K562 (cell line): ENCODE data around the gene TOR1AIP1. TPM values are rescaled to one million over a fixed set of nuclear protein-coding genes. Genes with fewer than 3 reads are reported as not detected.

Source experiments
- ARHGAP35 ChIP-seq: fragments of 450-650 bp; IDR thresholded peaks from 2 replicates; pipeline ENCODE4 v1.6.1; 2018; ENCODE audit not compliant: partially characterized antibody
- COPS2 ChIP-seq: fragments of 450-650 bp; conservative IDR thresholded peaks from 2 replicates; pipeline ENCODE4 v1.6.1; 2016; ENCODE audit warnings: mild to moderate bottlenecking, moderate library complexity
- CXXC5 ChIP-seq: fragments of 250-450 bp; sonication (Bioruptor Pico); IDR thresholded peaks from 2 replicates; pipeline ENCODE4 v1.8.0; 2022; ENCODE audit warnings: inconsistent platforms, mild to moderate bottlenecking, moderate library complexity
- ETV5 ChIP-seq: sonication (generic); formaldehyde crosslinking; IDR thresholded peaks from 2 replicates; pipeline ENCODE4 v1.4.0; 2020; ENCODE audit warnings: low read depth, mild to moderate bottlenecking, missing genetic modification reagents
- GTF2F1 ChIP-seq: IDR thresholded peaks from 2 replicates; pipeline ENCODE4 v1.6.1; 2011; ENCODE audit warnings: low read depth, low read length, improper control_type of control experiment
- HSF4 ChIP-seq: fragments of 250-450 bp; sonication (Bioruptor Pico); IDR thresholded peaks from 2 replicates; pipeline ENCODE4 v2.1.2; 2022; ENCODE audit warnings: mild to moderate bottlenecking, moderate library complexity, borderline replicate concordance
- KAT8 ChIP-seq: fragments of 450-650 bp; IDR thresholded peaks from 2 replicates; pipeline ENCODE4 v1.6.1; 2016; ENCODE audit warnings: low read depth, mild to moderate bottlenecking
- MAFG ChIP-seq: fragments of 450-650 bp; conservative IDR thresholded peaks from 2 replicates; pipeline ENCODE4 v1.6.1; 2016; ENCODE audit warnings: missing genetic modification characterization, missing compliant biosample characterization
- MECOM ChIP-seq: fragments of 250-450 bp; sonication (Bioruptor Pico); IDR thresholded peaks from 2 replicates; pipeline ENCODE4 v1.8.0; 2022; ENCODE audit warnings: inconsistent platforms
- ZNF174 ChIP-seq: fragments of 250-450 bp; sonication (Bioruptor Pico); IDR thresholded peaks from 2 replicates; pipeline ENCODE4 v1.4.0; 2020; ENCODE audit warnings: mild to moderate bottlenecking
- polyA plus RNA-seq, 8 experiments: library from polyadenylated mRNA; depleted of rRNA in 4 of 8; stranded (reverse) in 5 of 8; unstranded in 3 of 8; fragments of >200 nt; fragmentation: Nextera tagmentation in 2 of 8; fragmentation: Illumina TruSeq in 1 of 8; extraction: Ambion mirVana in 2 of 8; extraction: Trizol in 1 of 8; gene quantifications; 2 replicates each; pipeline versions ENCODE4 v1.2.1 to v1.2.3, GENCODE V29; 2011 to 2014; ENCODE audit warnings: inconsistent platforms in 1 of 8, missing spikeins in 1 of 8
- total RNA-seq, 7 experiments: library from RNA; depleted of rRNA in 6 of 7; stranded (reverse); fragments of >200 nt in 6 of 7; fragmentation: Illumina TruSeq in 2 of 7; extraction: Trizol in 2 of 7; gene quantifications; 2 replicates each; pipeline versions ENCODE4 v1.2.1 to v1.2.3, GENCODE V29; 2011 to 2021; ENCODE audit warnings: low replicate concordance in 1 of 7
- TF ChIP-seq, protein P1 (sequence below): fragments of 450-650 bp; IDR thresholded peaks from 2 replicates; pipeline ENCODE4 v1.6.1; 2016; ENCODE audit warnings: mild to moderate bottlenecking, moderate library complexity
- TF ChIP-seq, protein P2 (sequence below): fragments of 450-650 bp; IDR thresholded peaks from 2 replicates; pipeline ENCODE4 v1.6.1; 2018; ENCODE audit warnings: mild to moderate bottlenecking, low read depth; ENCODE audit not compliant: partially characterized antibody

Gene TOR1AIP1
- total and polyA plus RNA-seq, 9 of the 15 experiments (the other 6 are each of a cell fraction or from before 2014, with no cell fraction given): 18.1 to 46.9 (median 35.5) TPM

DNA sequence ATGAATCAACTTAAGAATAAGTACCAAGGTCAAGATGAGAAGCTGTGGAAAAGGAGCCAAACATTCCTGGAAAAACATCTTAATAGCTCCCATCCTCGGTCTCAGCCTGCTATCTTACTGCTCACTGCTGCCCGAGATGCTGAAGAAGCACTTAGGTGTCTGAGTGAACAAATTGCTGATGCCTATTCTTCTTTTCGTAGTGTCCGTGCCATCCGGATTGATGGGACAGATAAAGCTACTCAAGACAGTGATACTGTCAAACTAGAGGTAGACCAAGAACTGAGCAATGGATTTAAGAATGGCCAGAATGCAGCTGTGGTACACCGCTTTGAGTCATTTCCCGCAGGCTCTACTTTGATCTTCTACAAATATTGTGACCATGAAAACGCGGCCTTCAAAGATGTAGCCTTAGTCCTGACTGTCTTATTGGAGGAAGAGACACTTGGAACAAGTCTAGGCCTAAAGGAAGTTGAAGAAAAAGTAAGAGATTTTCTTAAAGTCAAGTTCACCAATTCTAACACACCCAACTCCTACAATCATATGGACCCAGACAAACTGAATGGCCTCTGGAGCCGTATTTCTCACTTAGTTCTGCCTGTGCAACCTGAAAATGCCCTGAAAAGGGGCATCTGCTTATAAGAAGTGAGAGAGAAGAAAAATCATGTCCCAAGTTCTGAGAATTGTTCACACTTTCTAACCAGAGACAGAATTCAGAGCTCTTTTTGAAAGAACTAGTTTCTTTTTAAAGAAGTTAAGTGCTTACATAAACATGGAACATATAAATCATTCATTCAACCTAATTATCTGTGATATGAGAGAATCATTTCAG, 35.7 kb downstream of the TOR1AIP1 start (continued):
- TF ChIP-seq, protein P1, sequence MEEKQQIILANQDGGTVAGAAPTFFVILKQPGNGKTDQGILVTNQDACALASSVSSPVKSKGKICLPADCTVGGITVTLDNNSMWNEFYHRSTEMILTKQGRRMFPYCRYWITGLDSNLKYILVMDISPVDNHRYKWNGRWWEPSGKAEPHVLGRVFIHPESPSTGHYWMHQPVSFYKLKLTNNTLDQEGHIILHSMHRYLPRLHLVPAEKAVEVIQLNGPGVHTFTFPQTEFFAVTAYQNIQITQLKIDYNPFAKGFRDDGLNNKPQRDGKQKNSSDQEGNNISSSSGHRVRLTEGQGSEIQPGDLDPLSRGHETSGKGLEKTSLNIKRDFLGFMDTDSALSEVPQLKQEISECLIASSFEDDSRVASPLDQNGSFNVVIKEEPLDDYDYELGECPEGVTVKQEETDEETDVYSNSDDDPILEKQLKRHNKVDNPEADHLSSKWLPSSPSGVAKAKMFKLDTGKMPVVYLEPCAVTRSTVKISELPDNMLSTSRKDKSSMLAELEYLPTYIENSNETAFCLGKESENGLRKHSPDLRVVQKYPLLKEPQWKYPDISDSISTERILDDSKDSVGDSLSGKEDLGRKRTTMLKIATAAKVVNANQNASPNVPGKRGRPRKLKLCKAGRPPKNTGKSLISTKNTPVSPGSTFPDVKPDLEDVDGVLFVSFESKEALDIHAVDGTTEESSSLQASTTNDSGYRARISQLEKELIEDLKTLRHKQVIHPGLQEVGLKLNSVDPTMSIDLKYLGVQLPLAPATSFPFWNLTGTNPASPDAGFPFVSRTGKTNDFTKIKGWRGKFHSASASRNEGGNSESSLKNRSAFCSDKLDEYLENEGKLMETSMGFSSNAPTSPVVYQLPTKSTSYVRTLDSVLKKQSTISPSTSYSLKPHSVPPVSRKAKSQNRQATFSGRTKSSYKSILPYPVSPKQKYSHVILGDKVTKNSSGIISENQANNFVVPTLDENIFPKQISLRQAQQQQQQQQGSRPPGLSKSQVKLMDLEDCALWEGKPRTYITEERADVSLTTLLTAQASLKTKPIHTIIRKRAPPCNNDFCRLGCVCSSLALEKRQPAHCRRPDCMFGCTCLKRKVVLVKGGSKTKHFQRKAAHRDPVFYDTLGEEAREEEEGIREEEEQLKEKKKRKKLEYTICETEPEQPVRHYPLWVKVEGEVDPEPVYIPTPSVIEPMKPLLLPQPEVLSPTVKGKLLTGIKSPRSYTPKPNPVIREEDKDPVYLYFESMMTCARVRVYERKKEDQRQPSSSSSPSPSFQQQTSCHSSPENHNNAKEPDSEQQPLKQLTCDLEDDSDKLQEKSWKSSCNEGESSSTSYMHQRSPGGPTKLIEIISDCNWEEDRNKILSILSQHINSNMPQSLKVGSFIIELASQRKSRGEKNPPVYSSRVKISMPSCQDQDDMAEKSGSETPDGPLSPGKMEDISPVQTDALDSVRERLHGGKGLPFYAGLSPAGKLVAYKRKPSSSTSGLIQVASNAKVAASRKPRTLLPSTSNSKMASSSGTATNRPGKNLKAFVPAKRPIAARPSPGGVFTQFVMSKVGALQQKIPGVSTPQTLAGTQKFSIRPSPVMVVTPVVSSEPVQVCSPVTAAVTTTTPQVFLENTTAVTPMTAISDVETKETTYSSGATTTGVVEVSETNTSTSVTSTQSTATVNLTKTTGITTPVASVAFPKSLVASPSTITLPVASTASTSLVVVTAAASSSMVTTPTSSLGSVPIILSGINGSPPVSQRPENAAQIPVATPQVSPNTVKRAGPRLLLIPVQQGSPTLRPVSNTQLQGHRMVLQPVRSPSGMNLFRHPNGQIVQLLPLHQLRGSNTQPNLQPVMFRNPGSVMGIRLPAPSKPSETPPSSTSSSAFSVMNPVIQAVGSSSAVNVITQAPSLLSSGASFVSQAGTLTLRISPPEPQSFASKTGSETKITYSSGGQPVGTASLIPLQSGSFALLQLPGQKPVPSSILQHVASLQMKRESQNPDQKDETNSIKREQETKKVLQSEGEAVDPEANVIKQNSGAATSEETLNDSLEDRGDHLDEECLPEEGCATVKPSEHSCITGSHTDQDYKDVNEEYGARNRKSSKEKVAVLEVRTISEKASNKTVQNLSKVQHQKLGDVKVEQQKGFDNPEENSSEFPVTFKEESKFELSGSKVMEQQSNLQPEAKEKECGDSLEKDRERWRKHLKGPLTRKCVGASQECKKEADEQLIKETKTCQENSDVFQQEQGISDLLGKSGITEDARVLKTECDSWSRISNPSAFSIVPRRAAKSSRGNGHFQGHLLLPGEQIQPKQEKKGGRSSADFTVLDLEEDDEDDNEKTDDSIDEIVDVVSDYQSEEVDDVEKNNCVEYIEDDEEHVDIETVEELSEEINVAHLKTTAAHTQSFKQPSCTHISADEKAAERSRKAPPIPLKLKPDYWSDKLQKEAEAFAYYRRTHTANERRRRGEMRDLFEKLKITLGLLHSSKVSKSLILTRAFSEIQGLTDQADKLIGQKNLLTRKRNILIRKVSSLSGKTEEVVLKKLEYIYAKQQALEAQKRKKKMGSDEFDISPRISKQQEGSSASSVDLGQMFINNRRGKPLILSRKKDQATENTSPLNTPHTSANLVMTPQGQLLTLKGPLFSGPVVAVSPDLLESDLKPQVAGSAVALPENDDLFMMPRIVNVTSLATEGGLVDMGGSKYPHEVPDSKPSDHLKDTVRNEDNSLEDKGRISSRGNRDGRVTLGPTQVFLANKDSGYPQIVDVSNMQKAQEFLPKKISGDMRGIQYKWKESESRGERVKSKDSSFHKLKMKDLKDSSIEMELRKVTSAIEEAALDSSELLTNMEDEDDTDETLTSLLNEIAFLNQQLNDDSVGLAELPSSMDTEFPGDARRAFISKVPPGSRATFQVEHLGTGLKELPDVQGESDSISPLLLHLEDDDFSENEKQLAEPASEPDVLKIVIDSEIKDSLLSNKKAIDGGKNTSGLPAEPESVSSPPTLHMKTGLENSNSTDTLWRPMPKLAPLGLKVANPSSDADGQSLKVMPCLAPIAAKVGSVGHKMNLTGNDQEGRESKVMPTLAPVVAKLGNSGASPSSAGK: no peak
- TF ChIP-seq, protein P2, sequence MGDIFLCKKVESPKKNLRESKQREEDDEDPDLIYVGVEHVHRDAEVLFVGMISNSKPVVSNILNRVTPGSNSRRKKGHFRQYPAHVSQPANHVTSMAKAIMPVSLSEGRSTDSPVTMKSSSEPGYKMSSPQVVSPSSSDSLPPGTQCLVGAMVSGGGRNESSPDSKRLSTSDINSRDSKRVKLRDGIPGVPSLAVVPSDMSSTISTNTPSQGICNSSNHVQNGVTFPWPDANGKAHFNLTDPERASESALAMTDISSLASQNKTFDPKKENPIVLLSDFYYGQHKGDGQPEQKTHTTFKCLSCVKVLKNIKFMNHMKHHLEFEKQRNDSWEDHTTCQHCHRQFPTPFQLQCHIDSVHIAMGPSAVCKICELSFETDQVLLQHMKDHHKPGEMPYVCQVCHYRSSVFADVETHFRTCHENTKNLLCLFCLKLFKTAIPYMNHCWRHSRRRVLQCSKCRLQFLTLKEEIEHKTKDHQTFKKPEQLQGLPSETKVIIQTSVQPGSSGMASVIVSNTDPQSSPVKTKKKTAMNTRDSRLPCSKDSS: no peak
- no peak for TF ChIP-seq COPS2
- TF ChIP-seq ZNF174 (CRISPR knock-in tag): no peak
- no peak for TF ChIP-seq KAT8
- TF ChIP-seq ARHGAP35: no peak
- no peak for TF ChIP-seq HSF4 (CRISPR knock-in tag)
- no peak for TF ChIP-seq CXXC5
- TF ChIP-seq ETV5 (CRISPR knock-in tag): no peak
- no peak for TF ChIP-seq MECOM (CRISPR knock-in tag)
- TF ChIP-seq MAFG (tag): no peak
- TF ChIP-seq GTF2F1: no peak
